Nephron (organoid): ENCODE measurements around the gene SPCS3.
"Not testable (repeated sequence)": the region's sequence is repeated elsewhere in the genome, so short reads cannot be mapped to it uniquely, and the experiment has no call there.

Experiments used
- H3K27ac Mint-ChIP-seq, 3 experiments: 2 replicates each; pipeline ENCODE4 v1.8.0; 2020; ENCODE audit warnings: mixed read lengths in 3 of 3, mild to moderate bottlenecking in 2 of 3, moderate library complexity in 1 of 3
- H3K27me3 Mint-ChIP-seq: 2 replicates; pipeline ENCODE4 v1.8.0; 2021; ENCODE audit warnings: low read depth, mild to moderate bottlenecking, moderate library complexity, mixed read lengths
- H3K36me3 Mint-ChIP-seq: 2 replicates; pipeline ENCODE4 v1.8.0; 2020; ENCODE audit warnings: low read depth, mixed read lengths
- H3K4me1 Mint-ChIP-seq: 2 replicates; pipeline ENCODE4 v1.8.0; 2020; ENCODE audit warnings: mixed read lengths
- H3K4me3 Mint-ChIP-seq, 3 experiments: 2 replicates each; pipeline ENCODE4 v1.8.0; 2020; ENCODE audit warnings: mild to moderate bottlenecking in 3 of 3, mixed read lengths in 3 of 3, moderate library complexity in 2 of 3
- H3K9me3 Mint-ChIP-seq: 2 replicates; pipeline ENCODE4 v1.8.0; 2020; ENCODE audit warnings: mixed read lengths
- CTCF ChIP-seq, 3 experiments: fragments of 200-600 bp; sonication (generic); IDR thresholded peaks; one replicate each; pipeline ENCODE4 v1.5.0; 2021; ENCODE audit warnings: antibody characterized with exemption in 3 of 3; ENCODE audit not compliant: unreplicated experiment in 3 of 3

Gene SPCS3

GRCh38 chr4:176340871-176341685, 21.3 kb downstream of the SPCS3 start:
- Mint-ChIP-seq H3K4me1 (peaks cover 12% of the 10 kb centered on the region), H3K27ac (no peak overlapping the region), H3K9me3 (peaks cover 17% of the 10 kb centered on the region), H3K4me3 (no peak overlapping the region), H3K36me3 (peaks cover 15% of the 10 kb centered on the region), H3K27me3 (peaks cover 3% of the 10 kb centered on the region)
- TF ChIP-seq CTCF (IDR thresholded peaks at IDR 0.05; ENCODE audit: unreplicated experiment in 3 of 3) = peak; percentile 63 to 85 (median 66)

DNA sequence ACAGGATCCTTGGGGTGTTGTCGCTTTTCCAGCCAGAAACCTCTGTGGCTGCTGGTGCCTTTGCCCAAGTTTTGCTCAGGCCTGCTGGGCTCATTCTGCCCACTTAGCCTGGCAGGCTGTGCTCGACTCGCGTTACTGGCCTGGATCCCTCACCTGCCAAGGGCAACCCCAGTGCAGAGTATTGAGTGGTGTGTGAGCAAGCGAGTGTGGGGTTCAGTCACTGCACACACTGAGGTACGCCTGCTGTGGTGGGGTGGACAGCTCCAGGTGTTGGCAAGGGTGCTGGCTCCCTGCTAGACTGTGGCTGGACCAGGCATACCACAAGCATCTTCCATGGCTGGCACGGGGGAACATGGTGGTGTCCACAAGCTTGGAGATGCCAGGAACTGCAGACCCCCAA, 22.6 kb downstream of the SPCS3 start:
- no peak overlapping the region for H3K27ac Mint-ChIP-seq
- peaks cover 15% of the 10 kb centered on the region for H3K36me3 Mint-ChIP-seq
- H3K27me3 Mint-ChIP-seq = peaks cover 3% of the 10 kb centered on the region
- no peak overlapping the region for H3K4me3 Mint-ChIP-seq
- peaks cover 17% of the 10 kb centered on the region for H3K9me3 Mint-ChIP-seq
- H3K4me1 Mint-ChIP-seq = peaks cover 12% of the 10 kb centered on the region
- no peak for TF ChIP-seq CTCF (IDR thresholded peaks at IDR 0.05; ENCODE audit: unreplicated experiment in 3 of 3)

DNA sequence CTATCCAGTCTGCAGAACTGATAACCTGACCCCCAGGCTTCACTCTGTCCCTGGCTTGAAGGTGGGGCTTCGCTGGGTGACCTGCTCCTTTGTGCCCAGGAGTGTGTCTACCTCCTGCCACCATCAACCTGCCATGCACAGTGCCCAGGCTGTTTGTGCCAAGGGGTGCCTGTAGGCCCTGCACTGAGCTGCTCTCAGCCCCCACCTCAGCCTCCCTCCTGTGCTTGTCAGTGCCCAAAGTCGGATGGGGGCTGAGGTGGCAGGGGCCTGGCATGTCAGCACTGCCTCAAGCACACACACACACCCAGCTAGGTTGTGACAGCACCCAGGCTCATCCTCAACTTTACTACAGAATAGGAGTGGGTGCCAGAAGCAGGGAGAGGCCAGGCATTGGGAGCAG, 23.5 kb downstream of the SPCS3 start:
- Mint-ChIP-seq H3K27me3 (peaks cover 3% of the 10 kb centered on the region), H3K9me3 (peaks cover 17% of the 10 kb centered on the region), H3K27ac (no peak overlapping the region), H3K4me1 (peaks cover 12% of the 10 kb centered on the region), H3K36me3 (peaks cover 15% of the 10 kb centered on the region), H3K4me3 (no peak overlapping the region)
- TF ChIP-seq CTCF (IDR thresholded peaks at IDR 0.05; ENCODE audit: unreplicated experiment in 3 of 3) = no peak

GRCh38 chr4:176345346-176345745, 25.6 kb downstream of the SPCS3 start:
- not testable (repeated sequence) for H3K27me3 Mint-ChIP-seq
- H3K36me3 Mint-ChIP-seq = peaks cover 27% of the 10 kb centered on the region

DNA sequence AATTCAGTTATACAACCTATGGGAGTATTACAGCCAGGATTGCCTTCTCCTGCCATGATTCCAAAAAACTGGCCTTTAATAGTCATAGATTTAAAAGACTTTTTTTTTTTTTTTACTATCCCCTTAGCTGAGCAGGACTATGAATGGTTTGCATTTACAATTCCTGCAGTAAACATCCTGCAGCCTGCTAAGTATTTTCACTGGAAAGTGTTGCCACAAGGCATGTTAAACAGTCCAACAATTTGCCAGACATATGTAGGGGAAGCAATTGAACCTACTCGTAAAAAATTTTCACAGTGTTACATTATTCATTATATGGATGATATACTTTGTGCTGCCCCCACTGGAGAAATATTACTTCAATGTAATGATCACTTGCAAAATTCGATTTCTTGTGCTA, 27.1 kb downstream of the SPCS3 start:
- H3K27me3 Mint-ChIP-seq, H3K27ac Mint-ChIP-seq, H3K4me3 Mint-ChIP-seq, H3K4me1 Mint-ChIP-seq: not testable (repeated sequence)
- Mint-ChIP-seq H3K36me3 (peaks cover 42% of the 10 kb centered on the region), H3K9me3 (peaks cover 30% of the 10 kb centered on the region)

More at GRCh38 chr4:176345346-176345745, 25.6 kb downstream of the SPCS3 start:
- H3K4me3 Mint-ChIP-seq = peak overlapping the region in 2 of 3 experiments; percentile 38 to 56
- H3K4me1 Mint-ChIP-seq = not testable (repeated sequence)
- H3K27ac Mint-ChIP-seq = peak overlapping the region; percentile 0 to 45 (median 21)
- peaks cover 23% of the 10 kb centered on the region for H3K9me3 Mint-ChIP-seq

DNA sequence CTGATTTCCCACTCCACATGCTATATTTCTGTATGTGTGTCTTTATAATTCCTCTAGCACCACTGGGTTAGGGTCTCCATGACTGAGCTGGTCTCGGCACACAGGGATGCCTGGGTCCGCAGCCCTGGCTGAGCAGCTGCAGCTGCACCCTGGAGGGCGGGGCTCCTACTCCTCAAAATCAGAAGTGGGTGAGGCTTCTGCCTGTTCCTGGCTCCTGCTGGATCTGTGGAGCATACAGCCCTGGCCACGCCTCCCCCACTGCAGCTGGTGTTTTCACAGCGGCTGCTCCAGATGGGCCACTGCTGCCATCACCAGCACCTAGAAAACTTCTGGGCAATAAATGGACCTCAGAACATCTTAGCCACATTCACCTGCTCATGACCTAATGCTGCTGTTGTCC, 30.9 kb downstream of the SPCS3 start:
- H3K27me3 Mint-ChIP-seq = no peaks in the 10 kb centered on the region
- H3K9me3 Mint-ChIP-seq = peaks cover 27% of the 10 kb centered on the region
- H3K36me3 Mint-ChIP-seq = peaks cover 38% of the 10 kb centered on the region
- no peak overlapping the region for H3K27ac Mint-ChIP-seq
- TF ChIP-seq CTCF (IDR thresholded peaks at IDR 0.05; ENCODE audit: unreplicated experiment in 3 of 3) = no peak
- H3K4me1 Mint-ChIP-seq = no peaks in the 10 kb centered on the region
- no peak overlapping the region for H3K4me3 Mint-ChIP-seq

DNA sequence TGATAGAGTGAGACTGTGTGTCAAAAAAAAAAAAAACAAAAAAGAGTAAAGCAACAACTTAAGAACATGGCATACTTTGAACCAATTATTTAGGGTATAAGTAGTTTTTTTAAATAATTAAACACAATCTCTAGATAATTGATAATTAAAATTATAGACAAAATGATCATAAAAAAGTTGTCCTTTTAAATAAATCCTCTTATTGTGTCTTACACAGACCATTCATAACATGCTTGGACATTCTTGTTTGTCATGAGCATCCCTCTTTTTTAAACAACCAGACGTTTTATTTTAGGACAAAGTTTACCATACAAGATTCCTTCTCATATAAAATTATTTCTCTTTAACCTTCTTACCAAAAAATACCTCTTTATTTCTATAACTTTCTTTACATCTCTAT, 35.1 kb downstream of the SPCS3 start:
- H3K36me3 Mint-ChIP-seq = peaks cover 28% of the 10 kb centered on the region
- no peak overlapping the region for H3K27ac Mint-ChIP-seq
- peaks cover 23% of the 10 kb centered on the region for H3K9me3 Mint-ChIP-seq
- TF ChIP-seq CTCF (IDR thresholded peaks at IDR 0.05; ENCODE audit: unreplicated experiment in 3 of 3) = no peak
- no peaks in the 10 kb centered on the region for H3K4me1 Mint-ChIP-seq
- H3K4me3 Mint-ChIP-seq = no peak overlapping the region
- H3K27me3 Mint-ChIP-seq = no peaks in the 10 kb centered on the region
